ELR (cell line): ENCODE measurements around the gene CHRM2.
A peak's percentile ranks its signal among the peaks of the same experiment; 100 is the strongest.

Source experiments
- DNase-seq: peaks from one replicate; pipeline ENCODE4 v3.0.0-alpha.2; 2015; ENCODE audit warnings: low read depth

CHRM2 gene

GRCh38 chr7:136894789-136895188, 26.3 kb downstream of the CHRM2 start:
- DNase-seq, result no peak

- no peak for DNase-seq
Measured at GRCh38 chr7:136897676-136898075, 29.2 kb downstream of the CHRM2 start.

- no peak for DNase-seq
Measured at GRCh38 chr7:136900005-136900404, 31.6 kb downstream of the CHRM2 start.

- DNase-seq, result no peak
Measured at GRCh38 chr7:136910771-136911170, 42.3 kb downstream of the CHRM2 start.

GRCh38 chr7:136911344-136911743, 42.9 kb downstream of the CHRM2 start:
- peak; percentile 30 for DNase-seq

- DNase-seq, result no peak
Measured at GRCh38 chr7:136912339-136912738, 43.9 kb downstream of the CHRM2 start.

GRCh38 chr7:136914016-136914415, 45.6 kb downstream of the CHRM2 start:
- DNase-seq, result no peak

- no peak for DNase-seq
Measured at GRCh38 chr7:136919820-136920219, 51.4 kb downstream of the CHRM2 start.

GRCh38 chr7:136923111-136923667, 54.7 kb downstream of the CHRM2 start:
- DNase-seq, result peak; percentile 54

GRCh38 chr7:136925044-136925443, 56.6 kb downstream of the CHRM2 start:
- DNase-seq, result peak; percentile 15

- DNase-seq, result no peak
Measured at GRCh38 chr7:136925556-136925955, 57.1 kb downstream of the CHRM2 start.

- no peak for DNase-seq
Measured at GRCh38 chr7:136931169-136931867, 62.9 kb downstream of the CHRM2 start.

- DNase-seq, result no peak
Measured at GRCh38 chr7:136937436-136937835, 69.0 kb downstream of the CHRM2 start.

GRCh38 chr7:136938476-136938875, 70.0 kb downstream of the CHRM2 start:
- no peak for DNase-seq

GRCh38 chr7:136940122-136940521, 71.7 kb downstream of the CHRM2 start:
- no peak for DNase-seq

GRCh38 chr7:136940917-136941316, 72.5 kb downstream of the CHRM2 start:
- DNase-seq, result no peak

- DNase-seq, result no peak
Measured at GRCh38 chr7:136941816-136942215, 73.4 kb downstream of the CHRM2 start.

GRCh38 chr7:136942401-136942800, 73.9 kb downstream of the CHRM2 start:
- no peak for DNase-seq

- DNase-seq, result no peak
Measured at GRCh38 chr7:136942994-136943393, 74.5 kb downstream of the CHRM2 start.

- DNase-seq, result peak; percentile 20
Measured at GRCh38 chr7:136947347-136947746, 78.9 kb downstream of the CHRM2 start.

GRCh38 chr7:136950331-136950730, 81.9 kb downstream of the CHRM2 start:
- DNase-seq, result no peak

GRCh38 chr7:136953386-136953785, 84.9 kb downstream of the CHRM2 start:
- peak; percentile 75 for DNase-seq

GRCh38 chr7:136956232-136956631, 87.8 kb downstream of the CHRM2 start:
- peak; percentile 81 for DNase-seq

GRCh38 chr7:136956671-136957070, 88.2 kb downstream of the CHRM2 start:
- no peak for DNase-seq
